ENCODE results near the gene TRIM71.

- TF ChIP-seq, protein P1, sequence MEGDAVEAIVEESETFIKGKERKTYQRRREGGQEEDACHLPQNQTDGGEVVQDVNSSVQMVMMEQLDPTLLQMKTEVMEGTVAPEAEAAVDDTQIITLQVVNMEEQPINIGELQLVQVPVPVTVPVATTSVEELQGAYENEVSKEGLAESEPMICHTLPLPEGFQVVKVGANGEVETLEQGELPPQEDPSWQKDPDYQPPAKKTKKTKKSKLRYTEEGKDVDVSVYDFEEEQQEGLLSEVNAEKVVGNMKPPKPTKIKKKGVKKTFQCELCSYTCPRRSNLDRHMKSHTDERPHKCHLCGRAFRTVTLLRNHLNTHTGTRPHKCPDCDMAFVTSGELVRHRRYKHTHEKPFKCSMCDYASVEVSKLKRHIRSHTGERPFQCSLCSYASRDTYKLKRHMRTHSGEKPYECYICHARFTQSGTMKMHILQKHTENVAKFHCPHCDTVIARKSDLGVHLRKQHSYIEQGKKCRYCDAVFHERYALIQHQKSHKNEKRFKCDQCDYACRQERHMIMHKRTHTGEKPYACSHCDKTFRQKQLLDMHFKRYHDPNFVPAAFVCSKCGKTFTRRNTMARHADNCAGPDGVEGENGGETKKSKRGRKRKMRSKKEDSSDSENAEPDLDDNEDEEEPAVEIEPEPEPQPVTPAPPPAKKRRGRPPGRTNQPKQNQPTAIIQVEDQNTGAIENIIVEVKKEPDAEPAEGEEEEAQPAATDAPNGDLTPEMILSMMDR (IDR thresholded peaks at IDR 0.05) = no peak
- TF ChIP-seq POLR2A (IDR thresholded peaks at IDR 0.05) = no peak
Measured at GRCh38 chr3:32839714-32840085, 21.9 kb downstream of the TRIM71 start.
